NB4 (cell line): ENCODE results near the gene PCGF5.

Source experiments
- POLR2A ChIP-seq: IDR thresholded peaks from 2 replicates; pipeline ENCODE4 v1.6.1; 2011; ENCODE audit warnings: mild to moderate bottlenecking; ENCODE audit not compliant: insufficient read length; ENCODE audit errors: extremely low read depth
- TF ChIP-seq, protein P1 (sequence below): IDR thresholded peaks from one replicate; pipeline ENCODE4 v1.5.1; 2012; ENCODE audit warnings: low read depth, low read length
- TF ChIP-seq, protein P2 (sequence below): IDR thresholded peaks from 2 replicates; pipeline ENCODE4 v1.6.1; 2011; ENCODE audit warnings: low read depth, low read length

DNA sequence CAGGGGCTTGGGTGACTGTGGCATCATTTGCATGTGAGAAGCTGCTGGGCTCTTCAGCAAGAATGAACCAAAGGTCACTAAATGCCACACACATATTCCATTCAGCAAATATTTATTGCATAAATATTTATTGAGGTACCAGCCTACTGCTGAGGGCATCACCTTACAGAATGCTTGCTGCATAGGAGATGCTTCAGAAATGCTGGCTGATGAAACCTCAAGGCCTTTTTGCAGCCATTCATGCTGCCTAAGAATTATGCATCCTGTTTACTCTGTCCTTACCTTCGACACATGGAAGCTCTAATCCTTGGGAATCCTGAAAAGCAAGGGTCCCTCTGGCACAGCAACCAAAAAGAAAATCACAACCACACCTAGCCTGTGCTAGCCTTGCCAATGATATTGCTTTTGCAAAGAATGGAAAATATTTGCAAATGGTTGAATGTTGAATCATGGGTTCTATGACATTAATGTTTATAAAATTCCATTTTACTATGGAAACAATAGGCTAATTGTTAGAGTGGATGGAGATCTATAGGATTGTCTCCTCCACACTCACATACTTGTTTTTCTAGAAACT, 79.6 kb downstream of the PCGF5 start:
- TF ChIP-seq, protein P1, sequence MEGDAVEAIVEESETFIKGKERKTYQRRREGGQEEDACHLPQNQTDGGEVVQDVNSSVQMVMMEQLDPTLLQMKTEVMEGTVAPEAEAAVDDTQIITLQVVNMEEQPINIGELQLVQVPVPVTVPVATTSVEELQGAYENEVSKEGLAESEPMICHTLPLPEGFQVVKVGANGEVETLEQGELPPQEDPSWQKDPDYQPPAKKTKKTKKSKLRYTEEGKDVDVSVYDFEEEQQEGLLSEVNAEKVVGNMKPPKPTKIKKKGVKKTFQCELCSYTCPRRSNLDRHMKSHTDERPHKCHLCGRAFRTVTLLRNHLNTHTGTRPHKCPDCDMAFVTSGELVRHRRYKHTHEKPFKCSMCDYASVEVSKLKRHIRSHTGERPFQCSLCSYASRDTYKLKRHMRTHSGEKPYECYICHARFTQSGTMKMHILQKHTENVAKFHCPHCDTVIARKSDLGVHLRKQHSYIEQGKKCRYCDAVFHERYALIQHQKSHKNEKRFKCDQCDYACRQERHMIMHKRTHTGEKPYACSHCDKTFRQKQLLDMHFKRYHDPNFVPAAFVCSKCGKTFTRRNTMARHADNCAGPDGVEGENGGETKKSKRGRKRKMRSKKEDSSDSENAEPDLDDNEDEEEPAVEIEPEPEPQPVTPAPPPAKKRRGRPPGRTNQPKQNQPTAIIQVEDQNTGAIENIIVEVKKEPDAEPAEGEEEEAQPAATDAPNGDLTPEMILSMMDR: no peak
- no peak for TF ChIP-seq POLR2A
- TF ChIP-seq, protein P2, sequence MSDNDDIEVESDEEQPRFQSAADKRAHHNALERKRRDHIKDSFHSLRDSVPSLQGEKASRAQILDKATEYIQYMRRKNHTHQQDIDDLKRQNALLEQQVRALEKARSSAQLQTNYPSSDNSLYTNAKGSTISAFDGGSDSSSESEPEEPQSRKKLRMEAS: no peak
